Ovary (tissue), 9 donors: ENCODE results near the gene C3orf49. TPM values are rescaled to one million over a fixed set of nuclear protein-coding genes. Genes with fewer than 3 reads are reported as not detected.

Experiments
- DNase-seq, 5 donors: peaks; one replicate each; pipeline ENCODE4 v3.0.0-alpha.2; 2019 to 2020
- H3K27ac ChIP-seq, 2 donors: fragments of 200-600 bp; one replicate each; pipeline versions ENCODE4 v1.5.1 to v1.8.0; 2019 to 2022
- H3K27me3 ChIP-seq: fragments of 200-600 bp; one replicate; pipeline ENCODE4 v1.8.0; 2022
- H3K36me3 ChIP-seq: fragments of 200-600 bp; sonication (generic); one replicate; pipeline ENCODE4 v1.5.1; 2019
- H3K4me1 ChIP-seq: one replicate; pipeline ENCODE4 v1.8.1; 2013; ENCODE audit warnings: mild to moderate bottlenecking, moderate library complexity; ENCODE audit not compliant: insufficient read depth
- H3K4me3 ChIP-seq: fragments of 200-600 bp; sonication (generic); one replicate; pipeline ENCODE4 v1.5.1; 2017
- H3K9me3 ChIP-seq, 2 donors: fragments of 200-600 bp in 1 of 2; sonication (generic) in 1 of 2; one replicate each; pipeline versions ENCODE4 v1.5.1 to v1.8.1; 2013 to 2019; ENCODE audit warnings: mild to moderate bottlenecking in 1 of 2, moderate library complexity in 1 of 2
- EP300 ChIP-seq: sonication (generic); formaldehyde crosslinking; IDR thresholded peaks from one replicate; pipeline ENCODE4 v1.6.1; 2017; ENCODE audit warnings: antibody characterized with exemption
- POLR2A ChIP-seq: fragments of 450-650 bp; IDR thresholded peaks from one replicate; pipeline ENCODE4 v1.6.1; 2017; ENCODE audit warnings: antibody characterized with exemption, mild to moderate bottlenecking, moderate library complexity
- WGBS, 3 donors: extraction: QIAGEN DNeasy Blood & Tissue Kit in 1 of 3; methylation state at CpG; one replicate each; pipeline versions ENCODE4 v1.1.5 to v1.1.7; 2013 to 2017; 5-methylcytosine and 5-hydroxymethylcytosine counted together
- intact Hi-C, 4 donors: fragments of 100-400 bp; cut with DNase I; formaldehyde crosslinking; loops; one replicate each; pipeline versions ENCODE4 v1.11.0 to v1.15.1; 2022 to 2023
- polyA plus RNA-seq, 2 donors: library from polyadenylated mRNA; stranded (reverse); fragments of 200-250 nt in 1 of 2; fragments of 350-450 nt in 1 of 2; fragmentation: Illumina TruSeq in 1 of 2; extraction: RNeasy Lipid Tissue Mini Kit (QIAGEN cat#74804) in 1 of 2; gene quantifications; one replicate each; pipeline ENCODE4 v1.2.3, GENCODE V29; 2013 to 2014
- total RNA-seq, 7 donors: library from RNA; depleted of rRNA in 2 of 7; stranded (reverse); fragments of >200 nt in 2 of 7; fragmentation: NEBNext Ultra II Directional in 3 of 7; extraction: Animal tissue kit (Norgen Biotek cat#: 25700) in 3 of 7; gene quantifications; one replicate each; pipeline versions ENCODE4 v1.1.0 to v1.2.4, GENCODE V29; 2016 to 2023
- TF ChIP-seq, protein P1 (sequence below), 3 donors: fragments of 450-650 bp in 2 of 3; fragments of 200-600 bp in 1 of 3; IDR thresholded peaks; one replicate each; pipeline versions ENCODE4 v1.5.1 to v1.8.0; 2016 to 2022; ENCODE audit warnings: antibody characterized with exemption in 3 of 3, mild to moderate bottlenecking in 1 of 3
- donor health status: DM: no; HTN: no; CAD: no; lungs with moderate emphysema.
- donor health status: DM: no; HTN: no; CAD: no.
- donor health status: Bipolar disorder and iron deficiency.
- donor health status: DM: yes; HTN: yes; CAD: no.
- donor health status: DM: no; HTN: no; CAD: no.
- donor health status: DM: yes; HTN: yes; CAD: no.

The C3orf49 gene
- total and polyA plus RNA-seq, 9 donors, result not detected

DNA sequence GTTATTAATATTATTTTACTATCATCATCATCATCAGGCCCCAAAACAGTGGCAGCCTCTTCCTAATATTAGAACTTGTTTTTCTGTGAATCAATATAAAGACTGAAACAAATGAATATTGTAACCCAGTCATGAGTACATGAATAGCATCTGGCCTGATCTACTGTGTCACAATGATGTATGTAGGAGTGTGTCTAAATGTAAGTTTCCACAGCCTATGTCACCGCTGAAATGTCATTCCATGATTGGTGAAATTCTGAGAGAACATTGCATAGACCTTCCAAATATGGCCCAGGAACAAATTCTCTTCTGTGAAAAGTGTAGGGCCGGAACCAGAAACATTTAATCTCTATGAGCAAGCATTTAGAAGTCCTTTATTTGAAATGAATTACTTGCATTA is 20.6 kb upstream of the C3orf49 start:
- H3K9me3 ChIP-seq, result no peaks in the 10 kb centered on the region
- no peak for TF ChIP-seq EP300
- TF ChIP-seq, protein P1, sequence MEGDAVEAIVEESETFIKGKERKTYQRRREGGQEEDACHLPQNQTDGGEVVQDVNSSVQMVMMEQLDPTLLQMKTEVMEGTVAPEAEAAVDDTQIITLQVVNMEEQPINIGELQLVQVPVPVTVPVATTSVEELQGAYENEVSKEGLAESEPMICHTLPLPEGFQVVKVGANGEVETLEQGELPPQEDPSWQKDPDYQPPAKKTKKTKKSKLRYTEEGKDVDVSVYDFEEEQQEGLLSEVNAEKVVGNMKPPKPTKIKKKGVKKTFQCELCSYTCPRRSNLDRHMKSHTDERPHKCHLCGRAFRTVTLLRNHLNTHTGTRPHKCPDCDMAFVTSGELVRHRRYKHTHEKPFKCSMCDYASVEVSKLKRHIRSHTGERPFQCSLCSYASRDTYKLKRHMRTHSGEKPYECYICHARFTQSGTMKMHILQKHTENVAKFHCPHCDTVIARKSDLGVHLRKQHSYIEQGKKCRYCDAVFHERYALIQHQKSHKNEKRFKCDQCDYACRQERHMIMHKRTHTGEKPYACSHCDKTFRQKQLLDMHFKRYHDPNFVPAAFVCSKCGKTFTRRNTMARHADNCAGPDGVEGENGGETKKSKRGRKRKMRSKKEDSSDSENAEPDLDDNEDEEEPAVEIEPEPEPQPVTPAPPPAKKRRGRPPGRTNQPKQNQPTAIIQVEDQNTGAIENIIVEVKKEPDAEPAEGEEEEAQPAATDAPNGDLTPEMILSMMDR (IDR thresholded peaks at IDR 0.05), result no peak
- TF ChIP-seq POLR2A, result no peak
- H3K27me3 ChIP-seq, result no peaks in the 10 kb centered on the region
- intact Hi-C loops, result no loop called here
- no peak overlapping the region for H3K27ac ChIP-seq
- no peaks in the 10 kb centered on the region for H3K36me3 ChIP-seq
- 93 to 96% (median 94%) methylated on average over 2 of the region's 2 CpGs for WGBS, 3 donors
- DNase-seq, result no peak
- H3K4me3 ChIP-seq, result no peak overlapping the region
- no peaks in the 10 kb centered on the region for H3K4me1 ChIP-seq

DNA sequence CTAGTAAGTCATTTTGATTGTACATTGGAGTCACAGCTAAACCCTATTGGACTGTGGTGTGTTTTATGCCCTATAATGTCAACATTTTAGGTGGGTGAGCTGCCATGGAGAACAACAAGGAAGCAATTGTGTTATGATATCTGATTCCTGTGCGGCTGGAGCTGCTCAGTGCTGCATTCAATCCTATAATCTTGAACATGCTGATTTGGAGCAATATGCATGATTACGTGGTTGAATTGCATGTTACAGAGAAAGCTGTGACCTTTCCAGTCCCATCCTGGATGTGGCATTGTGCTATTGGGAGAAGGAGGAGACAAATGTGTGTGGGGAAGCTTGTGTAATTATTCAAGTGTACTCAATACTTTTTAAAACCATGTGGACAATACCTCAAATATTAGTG is 20.1 kb upstream of the C3orf49 start:
- Histone ChIP-seq H3K4me3 (no peak overlapping the region), H3K27me3 (no peaks in the 10 kb centered on the region), H3K4me1 (no peaks in the 10 kb centered on the region), H3K27ac (no peak overlapping the region), H3K36me3 (no peaks in the 10 kb centered on the region), H3K9me3 (no peaks in the 10 kb centered on the region)
- 82 to 93% (median 88%) methylated on average over 2 of the region's 2 CpGs for WGBS, 3 donors
- TF ChIP-seq EP300, result no peak
- TF ChIP-seq, protein P1 (IDR thresholded peaks at IDR 0.05), result no peak
- intact Hi-C loops, result no loop called here
- no peak for DNase-seq

DNA sequence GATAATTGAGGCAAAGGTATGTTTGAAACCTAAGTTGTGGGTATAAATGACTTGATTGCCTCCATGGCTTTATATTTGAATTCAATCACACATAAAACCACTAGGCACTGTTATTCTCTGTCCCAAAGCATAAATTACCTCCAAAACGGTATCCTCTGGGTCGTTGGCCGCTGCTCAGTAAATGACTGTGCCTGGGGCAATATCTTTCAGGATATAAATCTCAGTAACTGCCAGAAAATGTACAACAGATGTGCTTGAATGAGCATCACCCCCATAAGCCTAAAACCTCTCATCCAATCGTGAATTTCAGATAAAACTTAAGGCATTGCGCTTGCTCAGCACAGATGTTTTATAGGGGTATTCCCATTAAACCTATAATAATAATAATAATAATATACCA is 19.0 kb upstream of the C3orf49 start:
- Histone ChIP-seq H3K9me3 (no peaks in the 10 kb centered on the region), H3K27ac (no peak overlapping the region), H3K4me3 (no peak overlapping the region), H3K27me3 (no peaks in the 10 kb centered on the region), H3K4me1 (no peaks in the 10 kb centered on the region), H3K36me3 (no peaks in the 10 kb centered on the region)
- 35 to 48% (median 38%) methylated on average over 5 of the region's 5 CpGs for WGBS, 3 donors
- intact Hi-C loops, result no loop called here
- no peak for DNase-seq
- TF ChIP-seq EP300, result no peak
- TF ChIP-seq, protein P1 (IDR thresholded peaks at IDR 0.05), result no peak
- no peak for TF ChIP-seq POLR2A

DNA sequence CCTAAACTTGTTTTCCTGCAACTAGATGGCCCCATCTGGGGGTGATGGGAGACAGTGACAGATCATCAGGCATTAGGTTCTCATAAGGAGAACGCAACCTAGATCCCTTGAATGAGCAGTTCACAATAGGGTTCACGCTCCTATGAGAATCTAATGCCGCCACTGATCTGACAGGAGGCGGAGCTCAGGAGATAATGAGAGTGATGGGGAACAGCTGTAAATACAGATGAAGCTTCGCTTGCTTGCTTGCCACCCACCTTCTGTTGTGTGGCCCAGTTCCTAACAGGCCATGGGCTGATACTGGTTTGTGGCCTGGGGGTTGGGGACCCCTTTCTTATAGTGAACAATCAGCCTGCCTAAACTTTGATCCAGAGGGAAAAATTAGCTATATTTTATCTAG is 15.2 kb upstream of the C3orf49 start:
- no peaks in the 10 kb centered on the region for H3K27me3 ChIP-seq
- no peak for DNase-seq
- H3K27ac ChIP-seq, result no peak overlapping the region
- H3K9me3 ChIP-seq, result no peaks in the 10 kb centered on the region
- TF ChIP-seq, protein P1 (IDR thresholded peaks at IDR 0.05), result no peak
- TF ChIP-seq EP300, result no peak
- no peak for TF ChIP-seq POLR2A
- H3K4me1 ChIP-seq, result no peaks in the 10 kb centered on the region
- no peaks in the 10 kb centered on the region for H3K36me3 ChIP-seq
- no peak overlapping the region for H3K4me3 ChIP-seq
- intact Hi-C loops, result no loop called here
- 65 to 74% (median 72%) methylated on average over 5 of the region's 5 CpGs for WGBS, 3 donors
